Right lobe of liver (tissue), 6 donors: ENCODE results near the gene TPST1. TPM values are rescaled to one million over a fixed set of nuclear protein-coding genes. Genes with fewer than 3 reads are reported as not detected.

ENCODE experiments used
- ATAC-seq, 4 donors: fragments of 200-7000 bp; cut with Tn5 transposase; one replicate each; pipeline ENCODE4 v1.9.1; 2020; ENCODE audit warnings: mild to moderate bottlenecking in 4 of 4, moderate library complexity in 4 of 4
- DNase-seq, 3 donors: peaks; one replicate each; pipeline ENCODE4 v3.0.0-alpha.2; 2020
- H3K27ac ChIP-seq, 3 donors: fragments of 200-600 bp; one replicate each; pipeline ENCODE4 v1.8.0; 2022
- H3K27me3 ChIP-seq, 2 donors: fragments of 200-600 bp; one replicate each; pipeline ENCODE4 v1.8.0; 2022
- H3K36me3 ChIP-seq, 4 donors: fragments of 200-600 bp; sonication (generic) in 1 of 4; one replicate each; pipeline versions ENCODE4 v1.5.1 to v1.8.0; 2017 to 2022; ENCODE audit warnings: control low read depth in 1 of 4
- H3K4me1 ChIP-seq, 4 donors: fragments of 200-600 bp; sonication (generic) in 1 of 4; one replicate each; pipeline versions ENCODE4 v1.5.1 to v1.8.0; 2017 to 2022; ENCODE audit warnings: control low read depth in 1 of 4
- H3K4me3 ChIP-seq, 3 donors: fragments of 200-600 bp; one replicate each; pipeline ENCODE4 v1.8.0; 2022
- H3K9me3 ChIP-seq, 4 donors: fragments of 200-600 bp; sonication (generic) in 1 of 4; one replicate each; pipeline versions ENCODE4 v1.5.1 to v1.8.0; 2017 to 2022; ENCODE audit warnings: control low read depth in 1 of 4
- POLR2A ChIP-seq: fragments of 450-650 bp; IDR thresholded peaks from one replicate; pipeline ENCODE4 v1.6.1; 2017; ENCODE audit warnings: antibody characterized with exemption, mild to moderate bottlenecking
- WGBS: methylation state at CpG from one replicate; pipeline ENCODE4 v1.1.6; 2018; ENCODE audit warnings: low coverage, low lambda C conversion rate; ENCODE audit not compliant: insufficient coverage; ENCODE audit errors: missing lambda C conversion rate; 5-methylcytosine and 5-hydroxymethylcytosine counted together
- intact Hi-C, 2 donors: fragments of 100-400 bp; cut with DNase I; formaldehyde crosslinking; loops; one replicate each; pipeline versions ENCODE4 v1.11.2 to v1.14.1; 2022
- total RNA-seq, 6 experiments: library from RNA; depleted of rRNA in 2 of 6; stranded (reverse); fragments of >200 nt in 2 of 6; fragmentation: NEBNext Ultra II Directional in 3 of 6; extraction: Animal tissue kit (Norgen Biotek cat#: 25700) in 3 of 6; gene quantifications; one replicate each; pipeline versions ENCODE4 v1.1.0 to v1.2.4, GENCODE V29; 2016 to 2023
- TF ChIP-seq, protein P1 (sequence below), 4 donors: fragments of 200-600 bp in 3 of 4; fragments of 450-650 bp in 1 of 4; IDR thresholded peaks; one replicate each; pipeline versions ENCODE4 v1.5.1 to v1.8.0; 2016 to 2022; ENCODE audit warnings: antibody characterized with exemption in 4 of 4, mild to moderate bottlenecking in 2 of 4
- donor health status: DM: no; HTN: yes; CAD: no.
- donor health status: DM: no; HTN: no; CAD: no.
- donor health status: DM: no; HTN: no; CAD: no.
- donor health status: DM: no; HTN: yes; CAD: no.
- donor health status: DM: no; HTN: yes; CAD: no.

TPST1 gene
- total RNA-seq, 6 experiments from 2014 or later: 18.0 to 40.5 (median 26.3) TPM

GRCh38 chr7:66178258-66178657, 26.9 kb upstream of the TPST1 start:
- H3K4me3 ChIP-seq: no peak overlapping the region
- no peaks in the 10 kb centered on the region for H3K9me3 ChIP-seq
- TF ChIP-seq, protein P1, sequence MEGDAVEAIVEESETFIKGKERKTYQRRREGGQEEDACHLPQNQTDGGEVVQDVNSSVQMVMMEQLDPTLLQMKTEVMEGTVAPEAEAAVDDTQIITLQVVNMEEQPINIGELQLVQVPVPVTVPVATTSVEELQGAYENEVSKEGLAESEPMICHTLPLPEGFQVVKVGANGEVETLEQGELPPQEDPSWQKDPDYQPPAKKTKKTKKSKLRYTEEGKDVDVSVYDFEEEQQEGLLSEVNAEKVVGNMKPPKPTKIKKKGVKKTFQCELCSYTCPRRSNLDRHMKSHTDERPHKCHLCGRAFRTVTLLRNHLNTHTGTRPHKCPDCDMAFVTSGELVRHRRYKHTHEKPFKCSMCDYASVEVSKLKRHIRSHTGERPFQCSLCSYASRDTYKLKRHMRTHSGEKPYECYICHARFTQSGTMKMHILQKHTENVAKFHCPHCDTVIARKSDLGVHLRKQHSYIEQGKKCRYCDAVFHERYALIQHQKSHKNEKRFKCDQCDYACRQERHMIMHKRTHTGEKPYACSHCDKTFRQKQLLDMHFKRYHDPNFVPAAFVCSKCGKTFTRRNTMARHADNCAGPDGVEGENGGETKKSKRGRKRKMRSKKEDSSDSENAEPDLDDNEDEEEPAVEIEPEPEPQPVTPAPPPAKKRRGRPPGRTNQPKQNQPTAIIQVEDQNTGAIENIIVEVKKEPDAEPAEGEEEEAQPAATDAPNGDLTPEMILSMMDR (IDR thresholded peaks at IDR 0.05): no peak
- TF ChIP-seq POLR2A: no peak
- no peak for DNase-seq
- no peak for ATAC-seq
- WGBS: 100% methylated on average over 2 of the region's 2 CpGs
- H3K27me3 ChIP-seq: no peaks in the 10 kb centered on the region
- intact Hi-C loops: no loop called here
- H3K36me3 ChIP-seq: no peaks in the 10 kb centered on the region
- no peak overlapping the region for H3K27ac ChIP-seq
- H3K4me1 ChIP-seq: peaks cover 0 to 4% (median 0%) of the 10 kb centered on the region in 4 donors

DNA sequence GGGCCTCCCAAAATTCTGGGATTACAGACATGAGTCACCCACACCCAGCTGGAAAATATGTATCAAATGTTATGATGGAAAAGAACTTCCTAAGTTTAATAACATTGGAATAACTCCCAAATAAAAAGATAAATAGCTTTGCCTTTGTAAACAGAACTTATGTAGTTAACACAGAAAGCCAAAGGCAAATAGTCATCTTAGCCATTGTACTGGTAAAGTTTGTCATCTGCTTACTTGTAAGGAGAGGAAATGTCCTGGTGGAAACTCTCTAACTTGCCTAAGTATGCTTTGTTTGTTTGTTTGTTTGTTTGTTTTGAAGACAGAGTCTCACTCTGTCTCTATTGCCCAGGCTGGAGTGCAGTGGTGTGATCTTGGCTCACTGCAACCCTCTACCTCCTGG, 23.8 kb upstream of the TPST1 start:
- intact Hi-C loops: no loop called here
- no peak overlapping the region for H3K27ac ChIP-seq
- H3K4me3 ChIP-seq: no peak overlapping the region
- ATAC-seq (no peak), DNase-seq (no peak)
- peaks cover 0 to 4% (median 0%) of the 10 kb centered on the region in 4 donors for H3K4me1 ChIP-seq
- H3K36me3 ChIP-seq: no peaks in the 10 kb centered on the region
- no peaks in the 10 kb centered on the region for H3K9me3 ChIP-seq
- no peaks in the 10 kb centered on the region for H3K27me3 ChIP-seq
- no peak for TF ChIP-seq POLR2A
- TF ChIP-seq, protein P1 (IDR thresholded peaks at IDR 0.05): no peak

DNA sequence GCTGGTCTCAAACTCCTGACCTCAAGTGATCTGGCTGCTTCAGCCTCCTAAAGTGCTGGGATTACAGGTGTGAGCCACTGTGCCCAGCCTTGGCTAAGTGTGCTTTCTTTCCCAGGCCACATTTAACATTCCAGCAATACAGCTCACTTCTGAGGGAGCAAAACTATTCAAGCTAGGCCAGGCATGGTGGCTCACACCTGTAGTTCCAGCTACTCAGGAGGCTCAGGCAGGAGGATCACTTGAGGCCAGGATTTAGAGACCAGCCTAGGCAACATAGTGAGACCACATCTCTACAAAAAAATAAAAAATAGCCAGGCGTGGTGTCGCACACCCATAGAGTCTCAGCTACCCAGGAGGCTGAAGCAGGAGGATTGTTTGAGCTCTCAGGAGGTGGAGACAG, 23.3 kb upstream of the TPST1 start:
- no peaks in the 10 kb centered on the region for H3K36me3 ChIP-seq
- no peaks in the 10 kb centered on the region for H3K27me3 ChIP-seq
- DNase-seq (no peak), ATAC-seq (no peak)
- no peak overlapping the region for H3K4me3 ChIP-seq
- H3K27ac ChIP-seq: no peak overlapping the region
- 100% methylated on average over 1 of the region's 2 CpGs for WGBS
- no peaks in the 10 kb centered on the region for H3K9me3 ChIP-seq
- TF ChIP-seq POLR2A: no peak
- TF ChIP-seq, protein P1 (IDR thresholded peaks at IDR 0.05): no peak
- peaks cover 0 to 4% (median 0%) of the 10 kb centered on the region in 4 donors for H3K4me1 ChIP-seq
- intact Hi-C loops: no loop called here

GRCh38 chr7:66182920-66183319, 22.2 kb upstream of the TPST1 start:
- ATAC-seq: no peak

More at GRCh38 chr7:66182920-66183319, 22.2 kb upstream of the TPST1 start:
- no peaks in the 10 kb centered on the region for H3K9me3 ChIP-seq
- peaks cover 0 to 8% (median 4%) of the 10 kb centered on the region in 4 donors for H3K4me1 ChIP-seq
- DNase-seq: no peak
- no peaks in the 10 kb centered on the region for H3K36me3 ChIP-seq
- H3K27ac ChIP-seq: no peak overlapping the region
- intact Hi-C loops: no loop called here
- 71% methylated on average over 2 of the region's 6 CpGs for WGBS
- TF ChIP-seq POLR2A: no peak
- TF ChIP-seq, protein P1 (IDR thresholded peaks at IDR 0.05): no peak
- H3K27me3 ChIP-seq: no peaks in the 10 kb centered on the region
- no peak overlapping the region for H3K4me3 ChIP-seq
